Measurements from ENCODE around the gene CEMIP2. TPM values are rescaled to one million over a fixed set of nuclear protein-coding genes. Genes with fewer than 3 reads are reported as not detected.

CEMIP2 gene
- total RNA-seq, 4 donors from 2014 or later, result 93.7 to 184 (median 110) TPM

DNA sequence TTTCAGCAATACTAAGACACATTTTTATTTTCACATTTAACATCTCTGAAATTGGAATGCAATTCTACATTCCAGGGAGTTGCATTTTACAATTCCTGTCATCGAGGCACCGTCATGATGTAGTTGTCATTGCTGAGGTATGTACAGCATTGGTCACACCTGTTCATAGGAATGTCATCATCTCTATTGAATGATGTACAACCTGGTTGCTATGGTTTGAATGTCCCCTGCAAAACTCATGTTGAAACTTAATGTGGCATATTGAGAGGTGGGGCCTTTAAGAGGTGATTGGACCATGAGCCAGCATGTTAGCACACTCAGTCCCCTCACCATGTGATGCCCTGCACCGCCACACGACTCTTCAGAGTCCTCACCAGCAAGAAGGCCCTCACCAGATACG, 103.1 kb downstream of the CEMIP2 start:
- TF ChIP-seq CTCF (IDR thresholded peaks at IDR 0.05; ENCODE audit: low read depth), result no peak

DNA sequence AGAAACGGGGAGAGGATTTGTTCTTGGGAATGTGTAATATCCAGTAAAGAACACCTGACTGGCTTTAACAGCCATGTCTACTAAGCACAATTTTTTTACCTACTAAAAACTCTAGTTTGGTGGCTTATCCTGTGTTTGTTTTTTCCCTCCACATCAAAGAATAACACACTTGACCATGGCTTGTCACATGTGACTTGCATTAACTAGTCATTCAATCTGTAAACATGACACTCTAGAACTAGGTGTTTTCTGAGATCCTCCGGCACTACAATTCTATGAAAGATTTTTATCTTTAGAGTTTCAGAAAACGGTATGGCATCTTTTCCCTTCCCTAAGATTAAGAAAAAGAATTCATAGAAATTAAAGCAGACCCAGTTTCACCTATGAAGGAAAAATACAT, 103.7 kb downstream of the CEMIP2 start:
- TF ChIP-seq CTCF (IDR thresholded peaks at IDR 0.05; ENCODE audit: low read depth), result no peak

- TF ChIP-seq CTCF (IDR thresholded peaks at IDR 0.05; ENCODE audit: low read depth), result no peak
Measured at GRCh38 chr9:71663931-71664459, 104.3 kb downstream of the CEMIP2 start.

- no peak for TF ChIP-seq CTCF (IDR thresholded peaks at IDR 0.05; ENCODE audit: low read depth)
Measured at GRCh38 chr9:71663216-71663615, 105.1 kb downstream of the CEMIP2 start.

- no peak for TF ChIP-seq CTCF (IDR thresholded peaks at IDR 0.05; ENCODE audit: low read depth)
Measured at GRCh38 chr9:71662082-71662481, 106.2 kb downstream of the CEMIP2 start.

- no peak for TF ChIP-seq CTCF (IDR thresholded peaks at IDR 0.05; ENCODE audit: low read depth)
Measured at GRCh38 chr9:71656496-71656895, 111.8 kb downstream of the CEMIP2 start.

- TF ChIP-seq CTCF (IDR thresholded peaks at IDR 0.05; ENCODE audit: low read depth), result no peak
Measured at GRCh38 chr9:71655778-71656177, 112.5 kb downstream of the CEMIP2 start.

Measured in subcutaneous adipose tissue (tissue), 4 donors.